ENCODE data around the gene FAM168A.

DNA sequence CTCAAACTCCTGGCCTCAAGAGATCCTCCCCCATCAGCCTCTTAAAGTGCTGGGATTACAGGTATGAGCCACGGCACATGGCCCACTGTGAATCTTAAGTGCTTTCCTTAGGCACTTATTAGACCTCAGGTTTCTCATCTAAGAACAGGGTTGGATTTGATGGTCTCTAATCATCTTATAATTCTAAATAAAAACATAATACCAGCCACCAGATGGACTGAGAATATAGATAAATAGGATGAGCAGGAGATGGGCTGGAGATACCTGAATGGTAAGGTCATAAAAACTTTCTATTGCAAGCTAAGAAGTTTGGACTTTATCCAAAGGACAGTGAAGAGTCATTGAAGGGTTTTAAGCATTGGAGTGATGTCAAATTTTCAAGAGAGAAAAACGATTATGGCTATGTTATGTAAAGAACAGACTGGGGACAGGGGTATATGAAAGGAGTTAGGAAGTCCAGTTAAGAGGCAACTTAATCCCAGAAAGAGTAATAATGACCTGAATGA is 136.5 kb downstream of the FAM168A start:
- TF ChIP-seq SUZ12 (IDR thresholded peaks at IDR 0.05; ENCODE audit: extremely low read depth, insufficient read depth, insufficient read length), result no peak
- TF ChIP-seq YY1 (IDR thresholded peaks at IDR 0.05; ENCODE audit: insufficient read depth, insufficient read length), result no peak
